ENCODE measurements around the gene TMEM222.

Gene TMEM222

GRCh38 chr1:27306892-27307761 lies 14.8 kb upstream of the TMEM222 start:
- DNase-seq = no peak

- no peak for DNase-seq
Observed at GRCh38 chr1:27307874-27308598, 13.9 kb upstream of the TMEM222 start.

- no peak for DNase-seq
Observed at GRCh38 chr1:27314169-27314568, 7.8 kb upstream of the TMEM222 start.

GRCh38 chr1:27314737-27315136 lies 7.2 kb upstream of the TMEM222 start:
- DNase-seq = no peak

- no peak for DNase-seq
Observed at GRCh38 chr1:27316860-27317259, 5.1 kb upstream of the TMEM222 start.

GRCh38 chr1:27318136-27318535 lies 3.8 kb upstream of the TMEM222 start:
- DNase-seq = no peak

- no peak for DNase-seq
Observed at GRCh38 chr1:27318596-27318995, 3.4 kb upstream of the TMEM222 start.

GRCh38 chr1:27322569-27323240 lies 742 bp downstream of the TMEM222 start:
- DNase-seq = no peak

GRCh38 chr1:27325286-27325685 lies 3.3 kb downstream of the TMEM222 start:
- no peak for DNase-seq

- no peak for DNase-seq
Observed at GRCh38 chr1:27327964-27328363, 6.0 kb downstream of the TMEM222 start.

- no peak for DNase-seq
Observed at GRCh38 chr1:27330786-27331185, 8.8 kb downstream of the TMEM222 start.

GRCh38 chr1:27331426-27331825 lies 9.5 kb downstream of the TMEM222 start:
- no peak for DNase-seq

GRCh38 chr1:27331922-27332321 lies 10.0 kb downstream of the TMEM222 start:
- no peak for DNase-seq

- no peak for DNase-seq
Observed at GRCh38 chr1:27332536-27333281, 10.7 kb downstream of the TMEM222 start.

GRCh38 chr1:27333717-27334279 lies 11.8 kb downstream of the TMEM222 start:
- DNase-seq = no peak

- DNase-seq = no peak
Observed at GRCh38 chr1:27335506-27336422, 13.8 kb downstream of the TMEM222 start.

- no peak for DNase-seq
Observed at GRCh38 chr1:27336756-27337155, 14.8 kb downstream of the TMEM222 start.

GRCh38 chr1:27338751-27339150 lies 16.8 kb downstream of the TMEM222 start:
- DNase-seq = no peak

- no peak for DNase-seq
Observed at GRCh38 chr1:27339213-27339612, 17.2 kb downstream of the TMEM222 start.

GRCh38 chr1:27341525-27342252 lies 19.7 kb downstream of the TMEM222 start, which contains the start of gene SYTL1:
Gene SYTL1 (plus strand): TSS chr1:27342022. CDS start chr1:27345335, 3,313 bp downstream.
- peak; percentile 62 for DNase-seq

- DNase-seq = peak; percentile 12
Observed at GRCh38 chr1:27342391-27342777, 20.4 kb downstream of the TMEM222 start.

Data from KG1 (cell line).